NCI-H460 (cell line): Measurements from ENCODE around the gene TRAF6. TPM values are rescaled to one million over a fixed set of nuclear protein-coding genes. Genes with fewer than 3 reads are reported as not detected.

Source experiments
- DNase-seq: peaks from one replicate; pipeline ENCODE4 v3.0.0-alpha.2; 2016; ENCODE audit warnings: low read depth; ENCODE audit errors: extremely low read depth
- total RNA-seq: library from RNA; depleted of rRNA; stranded (reverse); fragments of >200 nt; shearing (Covaris generic); gene quantifications from 2 replicates; pipeline ENCODE4 v1.2.3, GENCODE V29; 2014

The TRAF6 gene
- total RNA-seq, 1 experiment from 2014 or later: 7.8 TPM

- no peak for DNase-seq
These were observed 47.8 kb downstream of the TRAF6 start for GRCh38 chr11:36462321-36462720.

- no peak for DNase-seq
These were observed 49.9 kb downstream of the TRAF6 start for GRCh38 chr11:36460220-36460619.

- DNase-seq: no peak
These were observed 51.0 kb downstream of the TRAF6 start for GRCh38 chr11:36459046-36459445.

GRCh38 chr11:36458129-36458915 lies 51.8 kb downstream of the TRAF6 start:
- DNase-seq: no peak

- no peak for DNase-seq
These were observed 53.9 kb downstream of the TRAF6 start for GRCh38 chr11:36456156-36456555.

GRCh38 chr11:36455658-36456111 lies 54.4 kb downstream of the TRAF6 start:
- no peak for DNase-seq

- DNase-seq: no peak
These were observed 55.0 kb downstream of the TRAF6 start for GRCh38 chr11:36454941-36455631.

- no peak for DNase-seq
These were observed 55.5 kb downstream of the TRAF6 start for GRCh38 chr11:36454551-36454940.

- DNase-seq: no peak
These were observed 56.4 kb downstream of the TRAF6 start for GRCh38 chr11:36453678-36454077.

GRCh38 chr11:36452961-36453360 lies 57.1 kb downstream of the TRAF6 start:
- DNase-seq: no peak

- DNase-seq: no peak
These were observed 57.7 kb downstream of the TRAF6 start for GRCh38 chr11:36452236-36452940.

GRCh38 chr11:36451681-36452080 lies 58.4 kb downstream of the TRAF6 start:
- no peak for DNase-seq

GRCh38 chr11:36451045-36451444 lies 59.0 kb downstream of the TRAF6 start:
- DNase-seq: no peak

GRCh38 chr11:36450110-36450572 lies 59.9 kb downstream of the TRAF6 start:
- DNase-seq: no peak

- DNase-seq: no peak
These were observed 60.4 kb downstream of the TRAF6 start for GRCh38 chr11:36449561-36450096.

- DNase-seq: no peak
These were observed 62.1 kb downstream of the TRAF6 start for GRCh38 chr11:36447947-36448346.

- no peak for DNase-seq
These were observed 62.6 kb downstream of the TRAF6 start for GRCh38 chr11:36447514-36447913.

GRCh38 chr11:36446135-36446534 lies 63.9 kb downstream of the TRAF6 start:
- DNase-seq: no peak

- no peak for DNase-seq
These were observed 66.4 kb downstream of the TRAF6 start for GRCh38 chr11:36443661-36444060.

GRCh38 chr11:36441610-36442208 lies 68.4 kb downstream of the TRAF6 start:
- no peak for DNase-seq

- DNase-seq: no peak
These were observed 71.9 kb downstream of the TRAF6 start for GRCh38 chr11:36438126-36438525.
